GM12865 (cell line): ENCODE data around the gene MED16.
A peak's percentile ranks its signal among the peaks of the same experiment; 100 is the strongest.

Experiments
- DNase-seq: peaks from one replicate; pipeline ENCODE4 v3.0.0; 2010; ENCODE audit warnings: low read depth
- H3K4me3 ChIP-seq: 2 replicates; pipeline ENCODE4 v1.5.1; 2011; ENCODE audit warnings: mild to moderate bottlenecking, low read depth, low read length, control low read depth
- CTCF ChIP-seq: IDR thresholded peaks from 2 replicates; pipeline ENCODE4 v1.5.1; 2011; ENCODE audit warnings: low read length, control low read depth, low read depth, inconsistent platforms; ENCODE audit not compliant: insufficient read depth; ENCODE audit errors: missing control alignments

MED16 gene

GRCh38 chr19:938233-938923, 45.4 kb upstream of the MED16 start:
- DNase-seq: no peak
- no peak overlapping the region for H3K4me3 ChIP-seq
- no peak for TF ChIP-seq CTCF

DNA sequence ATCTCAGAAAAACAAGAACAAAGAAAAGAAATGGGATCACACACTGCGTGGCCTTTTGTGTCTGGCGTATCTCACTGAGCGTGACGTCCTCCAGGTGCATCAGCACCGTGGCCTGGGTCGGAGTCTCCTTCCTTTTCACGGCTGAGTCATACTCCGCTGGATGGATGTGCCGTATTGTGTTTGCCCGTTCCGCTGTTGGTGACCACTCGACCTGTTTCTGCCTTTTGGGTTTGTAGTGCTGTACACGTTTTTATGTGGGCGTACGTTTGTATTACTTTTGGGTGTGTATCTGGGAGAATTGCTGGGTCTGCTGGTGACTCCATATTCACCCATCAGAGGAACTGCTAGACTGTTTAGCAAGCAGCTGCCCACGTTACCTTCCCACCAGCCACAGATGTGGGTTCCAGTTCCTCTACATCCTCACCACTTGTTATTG, 44.3 kb upstream of the MED16 start:
- H3K4me3 ChIP-seq: no peak overlapping the region
- TF ChIP-seq CTCF: no peak
- peak; percentile 72 for DNase-seq

DNA sequence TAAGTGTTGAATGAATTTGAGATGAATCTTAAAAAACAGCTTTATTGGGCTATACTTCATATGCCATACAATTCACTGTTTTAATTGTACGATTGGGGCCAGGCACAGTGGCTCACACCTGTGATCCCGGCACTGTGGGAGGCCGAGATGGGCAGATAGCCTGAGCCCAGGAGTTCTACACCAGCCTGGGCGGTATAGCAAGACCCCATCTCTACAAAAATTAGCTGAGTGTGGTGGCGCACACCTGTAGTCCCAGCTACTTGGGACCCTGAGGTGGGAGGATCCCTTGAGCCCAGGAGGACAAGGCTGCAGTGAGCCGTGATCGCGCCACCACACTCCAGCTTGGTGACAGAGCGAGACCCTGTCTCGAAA, 43.2 kb upstream of the MED16 start:
- DNase-seq: no peak
- H3K4me3 ChIP-seq: no peak overlapping the region
- TF ChIP-seq CTCF: no peak

DNA sequence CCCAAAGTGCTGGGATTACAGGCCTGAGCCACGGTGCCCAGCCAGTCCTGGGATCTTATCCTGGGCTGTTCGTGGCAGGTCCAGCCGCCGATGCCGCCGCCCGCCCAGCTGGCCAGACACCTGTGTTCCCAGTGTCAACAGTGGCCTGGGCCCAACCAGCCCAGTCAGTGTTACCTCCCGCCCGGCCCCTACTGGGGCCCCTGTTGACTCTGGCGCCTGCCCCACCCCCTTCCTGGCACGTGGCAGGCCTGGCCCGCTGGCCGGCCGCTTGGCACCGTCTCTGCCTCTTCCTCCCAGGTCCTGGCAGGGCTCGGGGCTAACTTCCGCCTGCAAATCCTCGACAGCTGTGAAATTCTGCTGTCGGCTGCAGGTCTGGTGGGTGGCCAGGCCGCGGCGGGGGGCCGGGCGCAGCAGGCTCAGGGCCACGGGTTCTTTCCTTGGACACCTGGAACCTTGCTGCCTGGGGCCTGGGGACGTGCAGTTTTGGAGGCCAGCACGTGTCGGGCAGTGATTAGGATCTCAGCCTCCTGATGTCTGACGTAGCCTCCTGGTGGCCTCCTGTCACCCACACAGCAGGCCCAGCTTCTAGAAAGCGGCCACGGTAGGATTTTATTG, 42.0 kb upstream of the MED16 start:
- no peak for TF ChIP-seq CTCF
- no peak overlapping the region for H3K4me3 ChIP-seq
- no peak for DNase-seq

DNA sequence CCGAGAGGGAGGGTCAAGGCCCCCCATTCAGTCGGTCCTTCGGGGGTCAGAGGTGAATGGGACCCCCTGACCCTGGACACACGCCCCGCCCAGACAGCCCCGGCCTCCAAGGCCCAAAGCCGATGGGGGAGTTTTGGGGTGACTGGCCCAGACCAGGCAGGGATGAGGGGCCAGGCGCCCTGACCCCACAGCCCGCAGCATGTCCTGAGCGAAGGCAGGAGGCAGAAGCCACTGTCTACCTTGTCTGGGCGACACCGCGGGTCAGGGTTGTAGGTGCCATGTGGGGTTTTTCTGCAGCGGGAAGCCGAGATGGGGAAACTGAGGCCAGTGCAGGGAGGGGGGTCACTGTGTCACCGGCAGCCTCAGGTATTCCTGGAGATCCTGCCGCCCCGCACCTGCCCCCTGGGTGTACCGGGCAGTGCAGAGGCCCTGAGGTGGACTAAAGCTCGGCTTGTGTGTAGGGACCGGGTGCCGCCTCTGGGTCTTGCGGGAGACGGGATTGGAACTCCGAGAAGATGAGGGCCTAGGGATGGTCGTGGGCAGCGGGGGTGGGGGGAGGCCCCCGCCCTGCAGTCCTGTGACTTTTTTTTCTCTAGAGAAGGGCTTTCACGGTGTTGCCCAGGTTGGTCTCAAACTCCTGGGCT, 41.3 kb upstream of the MED16 start:
- H3K4me3 ChIP-seq: no peak overlapping the region
- no peak for TF ChIP-seq CTCF
- DNase-seq: no peak

GRCh38 chr19:933553-933882, 40.5 kb upstream of the MED16 start:
- TF ChIP-seq CTCF: no peak
- peak overlapping the region; percentile 53 for H3K4me3 ChIP-seq
- DNase-seq: no peak
